ENCODE measurements around the gene LIPT2.

The LIPT2 gene

DNA sequence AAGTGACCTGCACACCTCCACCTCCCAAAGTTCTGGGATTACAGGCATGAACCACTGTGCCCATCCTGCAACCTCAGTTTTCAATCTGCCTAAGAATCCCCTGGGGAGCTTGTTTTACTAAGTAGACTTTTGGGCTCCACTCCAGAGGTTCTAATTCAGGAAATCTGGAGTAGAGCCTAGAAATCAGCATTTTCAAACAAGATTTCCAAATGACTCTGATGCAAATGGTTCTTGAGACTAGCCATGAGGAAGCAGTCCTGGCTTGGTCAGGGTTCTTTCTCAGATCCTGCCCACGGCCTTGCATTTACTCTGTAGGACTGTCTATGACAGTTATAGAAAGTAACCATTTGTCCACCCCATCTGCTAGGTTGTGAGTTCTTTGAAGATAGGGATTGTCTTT, 24.6 kb downstream of the LIPT2 start:
- TF ChIP-seq POLR2A (IDR thresholded peaks at IDR 0.05; ENCODE audit: extremely low read depth, insufficient read length) (no peak), CTCF (IDR thresholded peaks at IDR 0.05; ENCODE audit: low read depth, low read length) (no peak), MYC (IDR thresholded peaks at IDR 0.05; ENCODE audit: low read depth, low read length) (no peak)
- TF ChIP-seq, protein P1, sequence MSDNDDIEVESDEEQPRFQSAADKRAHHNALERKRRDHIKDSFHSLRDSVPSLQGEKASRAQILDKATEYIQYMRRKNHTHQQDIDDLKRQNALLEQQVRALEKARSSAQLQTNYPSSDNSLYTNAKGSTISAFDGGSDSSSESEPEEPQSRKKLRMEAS (IDR thresholded peaks at IDR 0.05; ENCODE audit: low read depth, low read length): no peak
- no peak overlapping the region for H3K4me3 ChIP-seq (ENCODE audit: low read depth, low read length)
- no peak for DNase-seq (ENCODE audit: low read depth)

GRCh38 chr11:74468521-74468920, 25.0 kb downstream of the LIPT2 start:
- no peak for DNase-seq (ENCODE audit: low read depth)
- TF ChIP-seq MYC (IDR thresholded peaks at IDR 0.05; ENCODE audit: low read depth, low read length) (no peak), CTCF (IDR thresholded peaks at IDR 0.05; ENCODE audit: low read depth, low read length) (no peak), POLR2A (IDR thresholded peaks at IDR 0.05; ENCODE audit: extremely low read depth, insufficient read length) (no peak)
- TF ChIP-seq, protein P1 (IDR thresholded peaks at IDR 0.05; ENCODE audit: low read depth, low read length): no peak
- H3K4me3 ChIP-seq (ENCODE audit: low read depth, low read length): no peak overlapping the region

GRCh38 chr11:74468058-74468457, 25.5 kb downstream of the LIPT2 start:
- TF ChIP-seq MYC (IDR thresholded peaks at IDR 0.05; ENCODE audit: low read depth, low read length) (no peak), CTCF (IDR thresholded peaks at IDR 0.05; ENCODE audit: low read depth, low read length) (no peak), POLR2A (IDR thresholded peaks at IDR 0.05; ENCODE audit: extremely low read depth, insufficient read length) (no peak)
- TF ChIP-seq, protein P1 (IDR thresholded peaks at IDR 0.05; ENCODE audit: low read depth, low read length): no peak
- DNase-seq (ENCODE audit: low read depth): peak; percentile 71

GRCh38 chr11:74466916-74467885, 26.3 kb downstream of the LIPT2 start, which contains the start of gene KCNE3:
KCNE3 (minus strand) TSS chr11:74467549; CDS start chr11:74457563, 9,986 bp downstream.
- H3K4me3 ChIP-seq (ENCODE audit: low read depth, low read length): peak within 1 kb of the TSS; percentile 73
- DNase-seq (ENCODE audit: low read depth): peak; percentile 90
- TF ChIP-seq CTCF (IDR thresholded peaks at IDR 0.05; ENCODE audit: low read depth, low read length) (no peak), POLR2A (IDR thresholded peaks at IDR 0.05; ENCODE audit: extremely low read depth, insufficient read length) (peak; percentile 58)

More at GRCh38 chr11:74468058-74468457, 25.5 kb downstream of the LIPT2 start:
- H3K4me3 ChIP-seq (ENCODE audit: low read depth, low read length): peak overlapping the region; percentile 73

GRCh38 chr11:74465291-74465708, 28.2 kb downstream of the LIPT2 start:
- peak overlapping the region; percentile 73 for H3K4me3 ChIP-seq (ENCODE audit: low read depth, low read length)
- no peak for DNase-seq (ENCODE audit: low read depth)
- TF ChIP-seq POLR2A (IDR thresholded peaks at IDR 0.05; ENCODE audit: extremely low read depth, insufficient read length): no peak
- TF ChIP-seq, protein P1 (IDR thresholded peaks at IDR 0.05; ENCODE audit: low read depth, low read length): no peak
- TF ChIP-seq MYC (IDR thresholded peaks at IDR 0.05; ENCODE audit: low read depth, low read length): no peak

GRCh38 chr11:74464746-74465145, 28.8 kb downstream of the LIPT2 start:
- peak; percentile 43 for DNase-seq (ENCODE audit: low read depth)
- TF ChIP-seq POLR2A (IDR thresholded peaks at IDR 0.05; ENCODE audit: extremely low read depth, insufficient read length) (no peak), CTCF (IDR thresholded peaks at IDR 0.05; ENCODE audit: low read depth, low read length) (no peak), MYC (IDR thresholded peaks at IDR 0.05; ENCODE audit: low read depth, low read length) (no peak)
- TF ChIP-seq, protein P1 (IDR thresholded peaks at IDR 0.05; ENCODE audit: low read depth, low read length): no peak
- no peak overlapping the region for H3K4me3 ChIP-seq (ENCODE audit: low read depth, low read length)

All from NB4 (cell line).